ENCODE measurements around the gene KRTAP5-3.

KRTAP5-3 gene

DNA sequence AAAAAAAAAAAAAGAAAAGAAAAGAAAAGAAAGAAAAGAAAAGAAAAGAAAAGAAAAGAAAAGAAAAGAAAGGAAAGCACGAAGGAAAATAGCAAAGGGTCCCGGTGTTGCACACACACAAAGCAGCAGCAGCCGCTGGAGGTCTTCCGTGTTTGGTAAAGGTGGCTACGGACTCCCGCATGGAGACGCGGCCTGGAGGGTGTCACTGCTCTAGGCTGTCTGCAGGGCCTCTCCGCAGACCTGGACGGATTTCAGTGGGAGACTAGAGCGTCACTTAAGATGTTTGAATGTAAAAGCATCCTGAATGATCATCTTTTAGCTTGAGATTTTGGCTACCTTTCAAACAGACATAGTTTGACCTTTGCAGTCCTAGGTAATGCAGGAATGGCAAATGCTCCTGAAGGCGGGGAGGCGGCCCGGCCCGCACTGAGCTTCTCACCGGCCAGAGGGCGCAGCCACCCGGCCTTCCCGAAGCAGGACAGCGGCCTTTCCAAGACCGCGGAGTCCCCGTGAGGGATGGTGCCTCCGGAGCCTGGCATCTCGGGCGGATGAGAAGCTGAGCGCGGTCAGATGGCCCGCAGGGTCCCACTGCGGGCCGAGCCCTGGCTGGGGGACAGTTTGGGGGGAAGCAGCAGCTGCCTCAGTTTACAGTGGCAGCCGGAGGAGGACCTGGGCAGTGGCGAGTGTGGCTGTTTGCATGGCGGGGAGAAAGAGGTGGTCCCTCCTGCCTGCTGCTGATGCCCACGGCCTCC, 39.8 kb upstream of the KRTAP5-3 start:
- no peak for TF ChIP-seq SIN3A (IDR thresholded peaks at IDR 0.05; ENCODE audit: borderline replicate concordance, insufficient read depth, low read length)
- TF ChIP-seq POLR2AphosphoS5 (IDR thresholded peaks at IDR 0.05; ENCODE audit: low read depth, low read length), result no peak
- TF ChIP-seq, protein P1, sequence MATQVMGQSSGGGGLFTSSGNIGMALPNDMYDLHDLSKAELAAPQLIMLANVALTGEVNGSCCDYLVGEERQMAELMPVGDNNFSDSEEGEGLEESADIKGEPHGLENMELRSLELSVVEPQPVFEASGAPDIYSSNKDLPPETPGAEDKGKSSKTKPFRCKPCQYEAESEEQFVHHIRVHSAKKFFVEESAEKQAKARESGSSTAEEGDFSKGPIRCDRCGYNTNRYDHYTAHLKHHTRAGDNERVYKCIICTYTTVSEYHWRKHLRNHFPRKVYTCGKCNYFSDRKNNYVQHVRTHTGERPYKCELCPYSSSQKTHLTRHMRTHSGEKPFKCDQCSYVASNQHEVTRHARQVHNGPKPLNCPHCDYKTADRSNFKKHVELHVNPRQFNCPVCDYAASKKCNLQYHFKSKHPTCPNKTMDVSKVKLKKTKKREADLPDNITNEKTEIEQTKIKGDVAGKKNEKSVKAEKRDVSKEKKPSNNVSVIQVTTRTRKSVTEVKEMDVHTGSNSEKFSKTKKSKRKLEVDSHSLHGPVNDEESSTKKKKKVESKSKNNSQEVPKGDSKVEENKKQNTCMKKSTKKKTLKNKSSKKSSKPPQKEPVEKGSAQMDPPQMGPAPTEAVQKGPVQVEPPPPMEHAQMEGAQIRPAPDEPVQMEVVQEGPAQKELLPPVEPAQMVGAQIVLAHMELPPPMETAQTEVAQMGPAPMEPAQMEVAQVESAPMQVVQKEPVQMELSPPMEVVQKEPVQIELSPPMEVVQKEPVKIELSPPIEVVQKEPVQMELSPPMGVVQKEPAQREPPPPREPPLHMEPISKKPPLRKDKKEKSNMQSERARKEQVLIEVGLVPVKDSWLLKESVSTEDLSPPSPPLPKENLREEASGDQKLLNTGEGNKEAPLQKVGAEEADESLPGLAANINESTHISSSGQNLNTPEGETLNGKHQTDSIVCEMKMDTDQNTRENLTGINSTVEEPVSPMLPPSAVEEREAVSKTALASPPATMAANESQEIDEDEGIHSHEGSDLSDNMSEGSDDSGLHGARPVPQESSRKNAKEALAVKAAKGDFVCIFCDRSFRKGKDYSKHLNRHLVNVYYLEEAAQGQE (IDR thresholded peaks at IDR 0.05; ENCODE audit: insufficient read depth in 1 of 2, low read depth in 2 of 2, low read length in 2 of 2), result no peak
- TF ChIP-seq TAF1 (IDR thresholded peaks at IDR 0.05; ENCODE audit: borderline replicate concordance, insufficient read depth, low read length), result no peak
- TF ChIP-seq FOXP2 (optimal IDR thresholded peaks at IDR 0.05; ENCODE audit: borderline replicate concordance, extremely low read depth, extremely low read length, insufficient read depth), result no peak

DNA sequence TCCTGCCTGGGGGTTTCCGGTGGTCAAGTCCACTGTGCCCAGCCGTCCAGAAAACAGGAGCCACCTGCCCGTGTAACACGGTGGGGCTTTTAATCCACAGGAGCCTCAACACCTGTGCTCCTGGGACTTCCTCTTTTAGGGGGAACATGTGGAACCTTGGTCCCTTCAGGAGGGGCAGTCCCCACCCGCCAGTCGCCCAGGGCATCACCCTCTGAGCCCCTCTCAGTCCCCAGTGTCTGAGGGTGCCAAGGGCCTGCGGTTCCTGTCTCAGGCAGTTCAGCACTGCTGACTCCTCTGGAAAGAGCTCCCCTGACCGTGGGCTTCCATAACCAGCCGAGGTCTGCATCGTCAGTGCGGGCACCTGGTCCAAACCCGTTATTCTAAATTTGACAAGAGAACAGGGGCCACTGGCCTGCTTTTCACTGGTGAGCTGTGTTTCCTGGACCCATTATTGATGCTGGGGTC, 37.1 kb upstream of the KRTAP5-3 start:
- TF ChIP-seq POLR2AphosphoS5 (IDR thresholded peaks at IDR 0.05; ENCODE audit: low read depth, low read length), result no peak
- no peak for TF ChIP-seq SIN3A (IDR thresholded peaks at IDR 0.05; ENCODE audit: borderline replicate concordance, insufficient read depth, low read length)
- TF ChIP-seq, protein P1 (IDR thresholded peaks at IDR 0.05; ENCODE audit: insufficient read depth in 1 of 2, low read depth in 2 of 2, low read length in 2 of 2), result no peak
- no peak for TF ChIP-seq TAF1 (IDR thresholded peaks at IDR 0.05; ENCODE audit: borderline replicate concordance, insufficient read depth, low read length)
- no peak for TF ChIP-seq FOXP2 (optimal IDR thresholded peaks at IDR 0.05; ENCODE audit: borderline replicate concordance, extremely low read depth, extremely low read length, insufficient read depth)

DNA sequence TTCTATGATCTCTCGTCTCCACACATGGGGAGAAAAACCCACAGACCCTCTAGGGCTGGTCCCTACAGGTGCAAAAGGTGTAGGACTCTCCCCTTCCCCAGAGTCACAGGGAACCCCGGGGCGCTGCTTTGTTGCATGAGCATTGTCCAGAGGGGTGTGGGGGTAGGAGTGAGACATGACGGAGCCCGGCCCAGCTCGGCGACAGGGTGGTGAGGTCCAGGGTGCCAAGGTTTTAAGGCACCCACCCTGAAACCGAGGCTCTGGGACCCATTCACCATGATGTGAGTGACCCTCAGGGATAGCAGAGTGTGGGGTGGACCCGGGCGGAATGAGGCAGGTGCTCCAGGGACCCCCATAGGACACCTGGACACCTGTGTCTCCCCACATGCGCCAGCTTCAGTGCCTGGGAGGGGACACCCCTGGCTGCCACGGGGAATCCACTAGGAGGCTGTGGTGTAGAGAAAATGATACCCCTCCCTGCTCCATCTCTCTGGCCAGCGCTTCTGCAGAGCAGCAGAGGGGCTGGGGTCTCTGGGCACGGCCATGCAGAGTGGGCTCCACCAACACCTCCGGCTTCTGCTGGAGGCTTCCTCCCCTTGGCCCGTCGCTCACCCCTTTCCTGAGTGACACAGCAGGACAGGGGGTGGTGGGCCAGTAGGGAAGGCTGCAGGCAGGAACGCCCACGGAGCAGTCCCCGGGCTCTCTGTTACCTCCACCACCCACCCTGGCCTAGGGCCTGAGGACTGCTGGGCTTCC, 36.5 kb upstream of the KRTAP5-3 start:
- TF ChIP-seq POLR2AphosphoS5 (IDR thresholded peaks at IDR 0.05; ENCODE audit: low read depth, low read length) (no peak), TAF1 (IDR thresholded peaks at IDR 0.05; ENCODE audit: borderline replicate concordance, insufficient read depth, low read length) (no peak), FOXP2 (optimal IDR thresholded peaks at IDR 0.05; ENCODE audit: borderline replicate concordance, extremely low read depth, extremely low read length, insufficient read depth) (no peak), SIN3A (IDR thresholded peaks at IDR 0.05; ENCODE audit: borderline replicate concordance, insufficient read depth, low read length) (no peak)
- TF ChIP-seq, protein P1 (IDR thresholded peaks at IDR 0.05; ENCODE audit: insufficient read depth in 1 of 2, low read depth in 2 of 2, low read length in 2 of 2), result no peak

DNA sequence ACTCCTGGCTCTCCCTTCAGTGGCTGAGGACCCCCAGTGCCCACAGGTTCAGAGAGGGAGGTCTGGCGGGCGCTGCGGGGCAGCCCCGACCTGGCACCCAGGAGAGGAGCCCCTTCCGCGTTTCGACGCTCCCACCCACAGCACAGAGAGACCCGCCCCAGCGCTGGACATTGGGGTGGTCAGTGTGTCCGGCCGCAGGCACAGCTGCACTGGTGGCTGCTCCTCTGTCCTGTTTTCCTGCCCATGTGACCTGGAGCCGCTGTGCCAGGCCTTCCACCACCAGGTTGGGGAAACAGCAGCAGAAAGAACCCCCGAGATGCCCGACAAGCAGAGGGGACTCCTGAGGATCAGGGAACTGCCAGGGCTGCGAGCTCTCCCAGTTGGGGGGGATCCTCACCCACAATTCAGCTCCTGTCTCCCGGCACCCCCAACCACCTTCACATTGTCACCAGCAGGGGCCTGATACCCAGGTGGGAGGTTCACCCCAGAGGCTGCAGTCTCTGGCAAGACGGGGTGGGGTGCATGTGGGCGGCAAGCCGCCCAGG, 35.0 kb upstream of the KRTAP5-3 start:
- TF ChIP-seq POLR2AphosphoS5 (IDR thresholded peaks at IDR 0.05; ENCODE audit: low read depth, low read length) (no peak), TAF1 (IDR thresholded peaks at IDR 0.05; ENCODE audit: borderline replicate concordance, insufficient read depth, low read length) (no peak), SIN3A (IDR thresholded peaks at IDR 0.05; ENCODE audit: borderline replicate concordance, insufficient read depth, low read length) (no peak), FOXP2 (optimal IDR thresholded peaks at IDR 0.05; ENCODE audit: borderline replicate concordance, extremely low read depth, extremely low read length, insufficient read depth) (no peak)
- TF ChIP-seq, protein P1 (IDR thresholded peaks at IDR 0.05; ENCODE audit: insufficient read depth in 1 of 2, low read depth in 2 of 2, low read length in 2 of 2), result no peak
